PFSK-1 (cell line): ENCODE data around the gene NAV2.

Experiments
- FOXP2 ChIP-seq: optimal IDR thresholded peaks from 2 replicates; pipeline ENCODE3; 2011; ENCODE audit warnings: borderline replicate concordance, control low read depth, inconsistent platforms; ENCODE audit not compliant: insufficient read depth; ENCODE audit errors: extremely low read length, extremely low read depth
- POLR2AphosphoS5 ChIP-seq: IDR thresholded peaks from 2 replicates; pipeline ENCODE4 v1.6.1; 2012; ENCODE audit warnings: low read depth, mild to moderate bottlenecking, control low read depth, low read length, moderate library complexity
- SIN3A ChIP-seq: IDR thresholded peaks from 2 replicates; pipeline ENCODE4 v1.6.1; 2012; ENCODE audit warnings: mild to moderate bottlenecking, low read length, moderate library complexity, borderline replicate concordance; ENCODE audit not compliant: insufficient read depth
- TAF1 ChIP-seq: IDR thresholded peaks from 2 replicates; pipeline ENCODE4 v1.6.1; 2012; ENCODE audit warnings: low read length, control low read depth, borderline replicate concordance; ENCODE audit not compliant: insufficient read depth
- TF ChIP-seq, protein P1 (sequence below), 2 experiments: IDR thresholded peaks; 2 replicates each; pipeline versions ENCODE4 v1.6.1 to v1.8.0; 2011 to 2012; ENCODE audit warnings: low read depth in 2 of 2, low read length in 2 of 2, control low read depth in 1 of 2, inconsistent platforms in 1 of 2, mild to moderate bottlenecking in 1 of 2, moderate library complexity in 1 of 2; ENCODE audit not compliant: insufficient read depth in 1 of 2

Gene NAV2

DNA sequence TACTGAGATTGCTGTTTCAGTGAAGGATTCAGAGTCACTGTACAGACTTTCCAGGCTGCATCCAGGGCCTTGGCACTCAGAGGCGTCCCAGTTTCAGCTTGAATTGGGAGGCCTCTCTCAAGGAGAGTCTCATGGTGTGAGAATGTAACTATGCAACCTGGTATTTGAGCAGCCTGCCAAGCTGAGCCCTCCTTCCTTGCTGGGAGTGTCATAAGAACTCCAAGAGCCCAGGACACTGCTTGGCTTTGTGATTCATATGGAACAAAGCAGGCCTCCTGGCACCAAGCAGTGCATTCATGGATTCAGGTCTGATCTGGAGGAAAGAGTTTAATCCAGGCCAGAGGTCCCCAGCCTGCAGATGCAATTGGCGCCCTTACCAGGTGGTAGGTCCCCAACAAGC lies 276.0 kb downstream of the NAV2 start:
- TF ChIP-seq, protein P1, sequence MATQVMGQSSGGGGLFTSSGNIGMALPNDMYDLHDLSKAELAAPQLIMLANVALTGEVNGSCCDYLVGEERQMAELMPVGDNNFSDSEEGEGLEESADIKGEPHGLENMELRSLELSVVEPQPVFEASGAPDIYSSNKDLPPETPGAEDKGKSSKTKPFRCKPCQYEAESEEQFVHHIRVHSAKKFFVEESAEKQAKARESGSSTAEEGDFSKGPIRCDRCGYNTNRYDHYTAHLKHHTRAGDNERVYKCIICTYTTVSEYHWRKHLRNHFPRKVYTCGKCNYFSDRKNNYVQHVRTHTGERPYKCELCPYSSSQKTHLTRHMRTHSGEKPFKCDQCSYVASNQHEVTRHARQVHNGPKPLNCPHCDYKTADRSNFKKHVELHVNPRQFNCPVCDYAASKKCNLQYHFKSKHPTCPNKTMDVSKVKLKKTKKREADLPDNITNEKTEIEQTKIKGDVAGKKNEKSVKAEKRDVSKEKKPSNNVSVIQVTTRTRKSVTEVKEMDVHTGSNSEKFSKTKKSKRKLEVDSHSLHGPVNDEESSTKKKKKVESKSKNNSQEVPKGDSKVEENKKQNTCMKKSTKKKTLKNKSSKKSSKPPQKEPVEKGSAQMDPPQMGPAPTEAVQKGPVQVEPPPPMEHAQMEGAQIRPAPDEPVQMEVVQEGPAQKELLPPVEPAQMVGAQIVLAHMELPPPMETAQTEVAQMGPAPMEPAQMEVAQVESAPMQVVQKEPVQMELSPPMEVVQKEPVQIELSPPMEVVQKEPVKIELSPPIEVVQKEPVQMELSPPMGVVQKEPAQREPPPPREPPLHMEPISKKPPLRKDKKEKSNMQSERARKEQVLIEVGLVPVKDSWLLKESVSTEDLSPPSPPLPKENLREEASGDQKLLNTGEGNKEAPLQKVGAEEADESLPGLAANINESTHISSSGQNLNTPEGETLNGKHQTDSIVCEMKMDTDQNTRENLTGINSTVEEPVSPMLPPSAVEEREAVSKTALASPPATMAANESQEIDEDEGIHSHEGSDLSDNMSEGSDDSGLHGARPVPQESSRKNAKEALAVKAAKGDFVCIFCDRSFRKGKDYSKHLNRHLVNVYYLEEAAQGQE (IDR thresholded peaks at IDR 0.05; ENCODE audit: insufficient read depth in 1 of 2, low read depth in 2 of 2, low read length in 2 of 2), result no peak
- TF ChIP-seq TAF1 (no peak), SIN3A (no peak), FOXP2 (no peak), POLR2AphosphoS5 (no peak)

DNA sequence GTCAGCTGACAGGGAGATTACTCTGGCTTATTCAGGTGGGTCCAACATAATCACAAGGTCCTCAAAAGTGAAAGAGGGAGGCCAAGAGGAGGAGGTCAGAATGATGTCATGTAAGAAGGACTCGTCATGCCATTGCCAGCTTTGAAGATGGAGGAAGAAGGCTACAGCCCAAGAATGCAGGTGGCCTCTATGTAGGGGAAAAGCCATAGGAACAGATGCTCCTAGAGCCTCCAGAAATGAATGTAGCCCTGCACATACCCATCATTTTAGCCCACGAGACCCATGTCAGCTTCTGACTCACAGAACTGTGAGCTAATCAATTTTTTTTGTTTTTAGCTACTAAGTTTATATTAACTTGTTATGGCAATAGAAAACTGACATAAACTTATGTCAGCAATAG lies 276.6 kb downstream of the NAV2 start:
- TF ChIP-seq SIN3A (no peak), FOXP2 (no peak), TAF1 (no peak), POLR2AphosphoS5 (no peak)
- TF ChIP-seq, protein P1 (IDR thresholded peaks at IDR 0.05; ENCODE audit: insufficient read depth in 1 of 2, low read depth in 2 of 2, low read length in 2 of 2), result no peak

DNA sequence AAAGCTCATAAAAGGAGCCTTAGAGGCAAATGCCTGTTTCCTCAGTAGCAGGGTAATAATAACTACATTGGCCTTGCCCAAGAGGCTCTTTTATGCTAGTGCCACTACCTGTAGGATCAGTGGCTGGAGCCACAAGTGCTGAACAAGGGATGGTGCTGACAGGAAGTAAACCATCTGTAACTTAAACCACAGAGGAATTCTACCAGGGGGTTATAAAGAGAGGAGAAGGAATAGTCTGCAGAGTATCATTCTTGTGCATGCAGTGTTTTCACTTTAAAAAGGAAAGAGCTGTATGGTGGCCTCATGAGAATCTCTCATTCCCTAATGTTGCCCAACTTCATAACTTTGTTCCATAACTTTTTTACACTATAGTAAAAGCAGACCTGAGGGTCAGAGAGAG lies 279.5 kb downstream of the NAV2 start:
- TF ChIP-seq POLR2AphosphoS5, result no peak
- TF ChIP-seq, protein P1 (IDR thresholded peaks at IDR 0.05; ENCODE audit: insufficient read depth in 1 of 2, low read depth in 2 of 2, low read length in 2 of 2), result no peak
- no peak for TF ChIP-seq FOXP2
- no peak for TF ChIP-seq TAF1
- TF ChIP-seq SIN3A, result no peak

DNA sequence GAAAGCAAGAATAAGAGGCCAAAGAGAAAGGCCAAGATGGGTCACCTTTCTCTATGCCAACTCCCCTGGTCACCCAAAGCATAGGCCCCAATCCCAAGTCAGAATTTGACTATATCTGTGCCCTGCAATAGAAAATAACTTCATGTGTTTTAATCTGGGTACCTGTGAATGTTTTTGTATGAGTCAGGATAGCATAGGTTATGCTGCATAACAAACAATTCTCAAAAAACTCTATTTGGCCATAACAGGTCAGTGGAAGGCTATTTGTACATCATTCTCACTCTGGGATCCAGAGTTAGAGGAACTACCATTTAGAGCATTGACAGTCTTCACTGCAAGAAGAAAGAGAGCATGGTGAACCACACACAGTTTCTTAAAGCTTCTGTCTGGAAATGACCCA lies 280.4 kb downstream of the NAV2 start:
- TF ChIP-seq SIN3A (no peak), FOXP2 (no peak), POLR2AphosphoS5 (no peak), TAF1 (no peak)
- TF ChIP-seq, protein P1 (IDR thresholded peaks at IDR 0.05; ENCODE audit: insufficient read depth in 1 of 2, low read depth in 2 of 2, low read length in 2 of 2), result no peak

DNA sequence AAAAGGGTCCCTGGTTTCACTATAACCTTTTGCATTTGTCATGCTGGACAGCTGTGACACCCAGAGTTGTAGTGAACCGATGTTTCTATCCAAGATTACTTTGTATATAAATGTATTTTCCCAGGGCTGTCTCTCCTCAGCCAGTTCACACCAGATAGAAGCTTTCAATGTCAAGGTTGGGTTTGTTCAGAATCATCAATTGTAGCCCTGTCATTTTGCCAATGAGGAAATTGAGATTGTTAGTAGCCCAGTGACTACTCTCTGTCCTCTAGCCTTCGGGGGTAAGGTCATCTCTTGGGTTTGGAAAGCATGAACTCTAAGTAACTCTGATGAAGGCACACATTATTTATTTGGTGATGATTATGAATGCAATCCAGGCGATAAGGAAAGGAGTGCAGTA lies 282.0 kb downstream of the NAV2 start:
- no peak for TF ChIP-seq FOXP2
- TF ChIP-seq, protein P1 (IDR thresholded peaks at IDR 0.05; ENCODE audit: insufficient read depth in 1 of 2, low read depth in 2 of 2, low read length in 2 of 2), result no peak
- TF ChIP-seq TAF1, result no peak
- TF ChIP-seq POLR2AphosphoS5, result no peak
- no peak for TF ChIP-seq SIN3A
